B cell (primary cell): ENCODE results near the gene CD96. TPM values are rescaled to one million over a fixed set of nuclear protein-coding genes. Genes with fewer than 3 reads are reported as not detected.

Experiments
- ATAC-seq: fragments of 200-7000 bp; cut with Tn5 transposase; one replicate; pipeline ENCODE4 v1.10.0; 2021; ENCODE audit warnings: low read depth, mild to moderate bottlenecking, moderate number of reproducible peaks, moderate library complexity
- CTCF ChIA-PET: fragments of 350-600 bp; sonication (Branson Sonifier 250); formaldehyde crosslinking; loops from one replicate; lab custom pipeline; 2021; ENCODE audit warnings: antibody characterized with exemption, inconsistent platforms; lab: Charles Lee
- POLR2A ChIA-PET: fragments of 350-600 bp; sonication (Branson Sonifier 250); formaldehyde crosslinking; loops from one replicate; lab custom pipeline; 2021; ENCODE audit warnings: antibody characterized with exemption; lab: Charles Lee
- DNase-seq: peaks from one replicate; pipeline ENCODE4 v3.0.0; 2013
- H2AFZ ChIP-seq: 2 replicates; pipeline ENCODE4 v1.6.1; 2012; ENCODE audit warnings: mild to moderate bottlenecking, low read depth, low read length; ENCODE audit not compliant: insufficient read depth, poor library complexity, severe bottlenecking
- H3K27ac ChIP-seq, 2 donors: 1 replicate in 1 of 2; 2 replicates in 1 of 2; pipeline ENCODE4 v1.5.1; 2012 to 2013; ENCODE audit warnings: low read length in 2 of 2, mild to moderate bottlenecking in 2 of 2, moderate library complexity in 1 of 2
- H3K27me3 ChIP-seq, 4 experiments: fragments of 200-600 bp in 1 of 4; sonication (generic) in 1 of 4; replicated peaks in 1 of 4; 1 replicate in 2 of 4; 2 replicates in 2 of 4; pipeline versions ENCODE4 v1.6.1 to v1.7.0; 2013 to 2016; ENCODE audit warnings: low read length in 3 of 4, mild to moderate bottlenecking in 2 of 4, mixed read lengths in 1 of 4, moderate library complexity in 1 of 4; ENCODE audit not compliant: insufficient read depth in 4 of 4, control insufficient read depth in 3 of 4; ENCODE audit errors: control extremely low read depth in 1 of 4
- H3K36me3 ChIP-seq, 2 experiments: replicated peaks in 1 of 2; 1 replicate in 1 of 2; 2 replicates in 1 of 2; pipeline versions ENCODE4 v1.6.1 to v1.7.1; 2013; ENCODE audit warnings: low read length in 1 of 2; ENCODE audit not compliant: insufficient read depth in 2 of 2, control insufficient read depth in 1 of 2; ENCODE audit errors: control extremely low read depth in 1 of 2, extremely low read depth in 1 of 2
- H3K4me1 ChIP-seq, 2 donors: fragments of 200-600 bp in 1 of 2; sonication (generic) in 1 of 2; 1 replicate in 1 of 2; 2 replicates in 1 of 2; pipeline versions ENCODE4 v1.5.1 to v1.6.1; 2013 to 2017; ENCODE audit warnings: low read length in 2 of 2; ENCODE audit not compliant: control insufficient read depth in 2 of 2, insufficient read depth in 2 of 2
- H3K4me2 ChIP-seq: replicated peaks from 2 replicates; pipeline ENCODE3; 2012; ENCODE audit warnings: mild to moderate bottlenecking, low read depth, low read length; ENCODE audit not compliant: poor library complexity, severe bottlenecking
- H3K4me3 ChIP-seq, 5 experiments: fragments of 200-600 bp in 1 of 5; sonication (generic) in 1 of 5; 1 replicate in 3 of 5; 2 replicates in 2 of 5; pipeline versions ENCODE4 v1.5.1 to v1.7.0; 2011 to 2016; ENCODE audit warnings: low read length in 4 of 5, mild to moderate bottlenecking in 4 of 5, low read depth in 2 of 5, control low read depth in 1 of 5, moderate library complexity in 1 of 5; ENCODE audit not compliant: insufficient read depth in 1 of 5; ENCODE audit errors: control extremely low read depth in 1 of 5, extremely low read depth in 1 of 5
- H3K79me2 ChIP-seq: fragments of 200-600 bp; sonication (generic); one replicate; pipeline ENCODE4 v1.6.0; 2016; ENCODE audit warnings: low read length; ENCODE audit not compliant: control insufficient read depth, insufficient read depth
- H3K9ac ChIP-seq: fragments of 200-600 bp; sonication (generic); 2 replicates; pipeline ENCODE4 v1.6.1; 2017; ENCODE audit warnings: mild to moderate bottlenecking, low read length, moderate library complexity
- H3K9me3 ChIP-seq, 3 donors: one replicate each; pipeline versions ENCODE4 v1.6.1 to v1.7.1; 2013; ENCODE audit warnings: low read length in 2 of 3; ENCODE audit not compliant: control insufficient read depth in 2 of 3, insufficient read depth in 1 of 3; ENCODE audit errors: control extremely low read depth in 1 of 3
- H4K20me1 ChIP-seq: 2 replicates; pipeline ENCODE4 v1.6.0; 2012; ENCODE audit warnings: mild to moderate bottlenecking, low read length; ENCODE audit not compliant: insufficient read depth, control insufficient read depth, poor library complexity, severe bottlenecking
- H3K27ac Mint-ChIP-seq: one replicate; pipeline ENCODE4 v1.8.0; 2021; ENCODE audit warnings: mixed read lengths
- H3K27me3 Mint-ChIP-seq: one replicate; pipeline ENCODE4 v1.8.0; 2021; ENCODE audit warnings: mixed read lengths
- H3K4me1 Mint-ChIP-seq: one replicate; pipeline ENCODE4 v1.8.0; 2021; ENCODE audit warnings: mixed read lengths
- H3K4me3 Mint-ChIP-seq: one replicate; pipeline ENCODE4 v1.8.0; 2021; ENCODE audit warnings: mixed read lengths
- H3K9me3 Mint-ChIP-seq: one replicate; pipeline ENCODE4 v1.8.0; 2022; ENCODE audit warnings: mixed read lengths; ENCODE audit not compliant: insufficient read depth
- CTCF ChIP-seq: fragments of 200-600 bp; IDR thresholded peaks from one replicate; pipeline ENCODE4 v1.8.0; 2022; ENCODE audit warnings: antibody characterized with exemption, mild to moderate bottlenecking
- EZH2 ChIP-seq: IDR thresholded peaks from 2 replicates; pipeline ENCODE4 v1.6.1; 2012; ENCODE audit warnings: borderline replicate concordance, low read depth, mild to moderate bottlenecking, moderate library complexity, low read length; ENCODE audit not compliant: insufficient read depth, poor library complexity, severe bottlenecking
- WGBS: methylation state at CpG from one replicate; pipeline ENCODE4 v1.1.5; 2013; ENCODE audit warnings: missing lambda C conversion rate; ENCODE audit not compliant: insufficient coverage; 5-methylcytosine and 5-hydroxymethylcytosine counted together
- intact Hi-C: fragments of 100-400 bp; cut with micrococcal nuclease; formaldehyde crosslinking; loops from one replicate; pipeline ENCODE4 v1.10.0; 2022
- polyA plus RNA-seq: library from polyadenylated mRNA; depleted of rRNA; stranded (reverse); fragments of >200 nt; gene quantifications from 2 replicates; pipeline ENCODE4 v1.2.3, GENCODE V29; 2012
- total RNA-seq, 2 donors: library from RNA; stranded (reverse); fragments of 120-200 nt in 1 of 2; gene quantifications; 1 replicate in 1 of 2; 2 replicates in 1 of 2; pipeline versions ENCODE4 v1.2.3 to v1.2.4, GENCODE V29; 2013 to 2022

Gene CD96
- total and polyA plus RNA-seq, 2 donors (not counting 1 experiment from before 2014, with no cell fraction given): 21.4 to 56.2 TPM

GRCh38 chr3:111578867-111579266 is 36.9 kb downstream of the CD96 start:
- ChIA-PET CTCF (interaction anchor here (0.6 to 4.4 kb wide), 27 partner anchors 9 to 603 kb away, joined by 3 to 71 read pairs (median 8); partner anchors contain the start of genes CD96 and ZBED2), POLR2A (no interaction called here)
- Mint-ChIP-seq H3K27ac (no peak overlapping the region), H3K9me3 (no peaks in the 10 kb centered on the region), H3K27me3 (no peaks in the 10 kb centered on the region), H3K4me1 (peaks cover 31% of the 10 kb centered on the region), H3K4me3 (no peak overlapping the region)
- DNase-seq: no peak
- H3K9ac ChIP-seq: no peak overlapping the region
- H3K9me3 ChIP-seq: no peaks in the 10 kb centered on the region
- no peak overlapping the region for H3K4me3 ChIP-seq
- H3K4me1 ChIP-seq: peaks cover 9 to 18% of the 10 kb centered on the region in 2 donors
- no peak for ATAC-seq
- TF ChIP-seq EZH2 (no peak), CTCF (no peak)
- 97% methylated on average over 2 of the region's 4 CpGs for WGBS
- H3K79me2 ChIP-seq: no peaks in the 10 kb centered on the region
- no peak overlapping the region for H3K4me2 ChIP-seq
- H4K20me1 ChIP-seq: no peaks in the 10 kb centered on the region
- H2AFZ ChIP-seq: no peak overlapping the region
- no peaks in the 10 kb centered on the region for H3K27me3 ChIP-seq
- peaks cover 0 to 26% of the 10 kb centered on the region in 2 experiments for H3K36me3 ChIP-seq
- intact Hi-C loops: loop anchor here (1.0 to 2.0 kb wide), 4 partner anchors 16 to 388 kb away; partner anchors contain the start of gene ZBED2
- H3K27ac ChIP-seq: no peak overlapping the region

GRCh38 chr3:111579495-111579894 is 37.5 kb downstream of the CD96 start:
- H3K4me3 Mint-ChIP-seq: peak overlapping the region; percentile 11
- H3K27ac Mint-ChIP-seq: no peak overlapping the region
- Histone ChIP-seq H3K9me3 (no peaks in the 10 kb centered on the region), H4K20me1 (no peaks in the 10 kb centered on the region), H3K79me2 (no peaks in the 10 kb centered on the region), H3K27me3 (no peaks in the 10 kb centered on the region), H3K36me3 (peaks cover 0 to 31% of the 10 kb centered on the region in 2 experiments), H3K4me1 (peaks cover 9 to 18% of the 10 kb centered on the region in 2 donors), H2AFZ (no peak overlapping the region), H3K4me3 (no peak overlapping the region), H3K27ac (no peak overlapping the region), H3K4me2 (no peak overlapping the region), H3K9ac (no peak overlapping the region)
- H3K4me1 Mint-ChIP-seq: peaks cover 31% of the 10 kb centered on the region
- H3K9me3 Mint-ChIP-seq: no peaks in the 10 kb centered on the region
- 75% methylated on average over 4 of the region's 5 CpGs for WGBS
- TF ChIP-seq CTCF (no peak), EZH2 (no peak)
- ATAC-seq (no peak), DNase-seq (no peak)
- no peaks in the 10 kb centered on the region for H3K27me3 Mint-ChIP-seq
- intact Hi-C loops: loop anchor here (2.0 kb wide), 1 partner anchor 15 kb away; the partner anchor contains the start of gene ZBED2
- ChIA-PET CTCF (interaction anchor here (0.7 to 4.4 kb wide), 9 partner anchors 11 to 398 kb away, joined by 3 to 71 read pairs (median 35); partner anchors contain the start of gene ZBED2), POLR2A (no interaction called here)
